HG02588 (cell line): ENCODE measurements around the gene SPDYE2B.
"Not testable (repeated sequence)": the region's sequence is repeated elsewhere in the genome, so short reads cannot be mapped to it uniquely, and the experiment has no call there.

Experiments used
- ATAC-seq: cut with Tn5 transposase; IDR thresholded peaks from one replicate; pipeline ENCODE4 v1.9.1; 2021; ENCODE audit warnings: mild to moderate bottlenecking, moderate library complexity; ENCODE audit not compliant: unreplicated experiment

Gene SPDYE2B

DNA sequence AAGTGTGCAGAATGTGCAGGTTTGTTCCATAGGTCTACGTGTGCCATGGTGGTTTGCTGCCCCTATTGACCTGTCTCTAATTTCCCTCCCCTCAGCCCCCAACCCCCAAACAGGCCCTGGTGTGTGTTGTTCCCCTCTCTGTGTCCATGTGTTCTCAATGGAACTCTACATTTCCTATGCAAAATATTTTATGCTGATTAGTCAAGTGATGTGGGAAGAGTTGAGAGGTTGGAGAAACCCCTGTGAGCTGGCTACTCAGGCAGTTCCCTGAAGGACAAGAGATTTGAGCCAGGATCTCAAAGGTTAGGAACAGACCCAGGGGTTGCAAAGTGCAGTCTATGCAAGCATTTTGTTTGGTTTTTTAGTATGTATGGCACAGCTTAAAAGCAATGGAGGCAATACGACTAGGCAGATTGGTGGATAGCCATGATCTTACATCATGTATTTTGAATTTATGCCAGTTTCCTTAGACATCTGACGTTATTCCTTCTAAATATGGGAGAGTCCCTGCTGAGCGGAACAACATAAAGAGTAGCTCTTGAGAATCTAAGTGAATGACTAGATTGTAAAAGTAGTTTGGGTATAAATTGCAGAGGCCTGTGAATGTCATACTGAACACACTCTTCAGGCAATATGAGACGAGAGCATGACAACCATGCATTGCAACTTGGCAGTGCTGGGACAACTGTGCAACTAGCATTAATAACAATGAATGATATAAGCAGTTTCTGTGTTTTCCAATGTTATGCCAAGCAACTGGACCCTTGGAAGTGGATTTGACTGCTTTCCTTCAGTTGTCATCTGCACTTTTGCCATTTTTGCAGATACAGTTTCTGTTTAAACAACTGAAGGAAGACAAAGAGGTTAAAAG lies 47.8 kb downstream of the SPDYE2B start:
- not testable (repeated sequence) for ATAC-seq

DNA sequence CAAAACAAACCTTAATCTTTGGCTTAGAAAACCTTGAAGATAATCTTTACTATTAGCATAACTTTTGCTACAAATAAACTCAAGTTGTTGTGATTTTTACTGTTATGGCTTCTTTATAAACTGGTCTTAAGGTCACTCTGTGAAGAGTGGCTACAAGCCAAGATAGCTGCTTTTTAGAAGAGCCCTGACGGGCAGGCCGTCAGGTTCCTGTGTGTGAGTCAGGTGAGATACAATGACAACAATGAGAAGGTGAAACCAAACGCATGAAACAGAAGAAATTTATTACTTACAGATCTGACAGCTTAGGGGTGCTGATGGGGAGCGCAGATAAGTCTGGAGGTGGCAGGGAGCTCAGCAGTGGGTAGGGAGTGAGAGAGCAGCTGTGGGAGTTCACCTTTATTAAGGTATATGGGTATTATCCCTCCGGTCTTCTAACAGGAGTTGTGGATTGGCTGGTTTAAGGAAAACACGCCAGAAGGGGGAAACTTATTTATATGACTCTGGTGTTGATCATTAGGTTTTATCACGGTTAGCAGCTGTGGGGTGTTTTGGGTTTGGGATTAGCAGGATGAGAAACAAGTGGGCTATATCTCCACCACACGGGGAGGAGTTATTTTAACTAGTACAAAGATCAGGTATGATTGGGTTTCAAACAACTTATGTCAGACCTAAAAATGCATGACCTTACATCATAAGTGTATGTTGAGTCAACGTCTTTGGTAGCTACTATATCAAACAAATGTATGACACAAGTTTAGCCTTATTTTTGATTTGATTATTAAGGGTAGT lies 49.0 kb downstream of the SPDYE2B start:
- ATAC-seq = not testable (repeated sequence)
